ENCODE results near the gene RANBP9. TPM values are rescaled to one million over a fixed set of nuclear protein-coding genes. Genes with fewer than 3 reads are reported as not detected.

Gene RANBP9
- total and polyA plus RNA-seq, 2 of the 13 experiments (the other 11 are each of a cell fraction or from before 2014, with no cell fraction given) = 26.6 to 30.6 TPM

- TF ChIP-seq ZZZ3 (CRISPR knock-in tag; IDR thresholded peaks at IDR 0.05; ENCODE audit: borderline replicate concordance) = 0 out of 2 replicates have a peak, but pooled peaks have one; percentile 51
- TF ChIP-seq JUND (CRISPR knock-in tag; IDR thresholded peaks at IDR 0.05) = no peak; the same call in 1 of the 2 replicates
- TF ChIP-seq, protein P1, sequence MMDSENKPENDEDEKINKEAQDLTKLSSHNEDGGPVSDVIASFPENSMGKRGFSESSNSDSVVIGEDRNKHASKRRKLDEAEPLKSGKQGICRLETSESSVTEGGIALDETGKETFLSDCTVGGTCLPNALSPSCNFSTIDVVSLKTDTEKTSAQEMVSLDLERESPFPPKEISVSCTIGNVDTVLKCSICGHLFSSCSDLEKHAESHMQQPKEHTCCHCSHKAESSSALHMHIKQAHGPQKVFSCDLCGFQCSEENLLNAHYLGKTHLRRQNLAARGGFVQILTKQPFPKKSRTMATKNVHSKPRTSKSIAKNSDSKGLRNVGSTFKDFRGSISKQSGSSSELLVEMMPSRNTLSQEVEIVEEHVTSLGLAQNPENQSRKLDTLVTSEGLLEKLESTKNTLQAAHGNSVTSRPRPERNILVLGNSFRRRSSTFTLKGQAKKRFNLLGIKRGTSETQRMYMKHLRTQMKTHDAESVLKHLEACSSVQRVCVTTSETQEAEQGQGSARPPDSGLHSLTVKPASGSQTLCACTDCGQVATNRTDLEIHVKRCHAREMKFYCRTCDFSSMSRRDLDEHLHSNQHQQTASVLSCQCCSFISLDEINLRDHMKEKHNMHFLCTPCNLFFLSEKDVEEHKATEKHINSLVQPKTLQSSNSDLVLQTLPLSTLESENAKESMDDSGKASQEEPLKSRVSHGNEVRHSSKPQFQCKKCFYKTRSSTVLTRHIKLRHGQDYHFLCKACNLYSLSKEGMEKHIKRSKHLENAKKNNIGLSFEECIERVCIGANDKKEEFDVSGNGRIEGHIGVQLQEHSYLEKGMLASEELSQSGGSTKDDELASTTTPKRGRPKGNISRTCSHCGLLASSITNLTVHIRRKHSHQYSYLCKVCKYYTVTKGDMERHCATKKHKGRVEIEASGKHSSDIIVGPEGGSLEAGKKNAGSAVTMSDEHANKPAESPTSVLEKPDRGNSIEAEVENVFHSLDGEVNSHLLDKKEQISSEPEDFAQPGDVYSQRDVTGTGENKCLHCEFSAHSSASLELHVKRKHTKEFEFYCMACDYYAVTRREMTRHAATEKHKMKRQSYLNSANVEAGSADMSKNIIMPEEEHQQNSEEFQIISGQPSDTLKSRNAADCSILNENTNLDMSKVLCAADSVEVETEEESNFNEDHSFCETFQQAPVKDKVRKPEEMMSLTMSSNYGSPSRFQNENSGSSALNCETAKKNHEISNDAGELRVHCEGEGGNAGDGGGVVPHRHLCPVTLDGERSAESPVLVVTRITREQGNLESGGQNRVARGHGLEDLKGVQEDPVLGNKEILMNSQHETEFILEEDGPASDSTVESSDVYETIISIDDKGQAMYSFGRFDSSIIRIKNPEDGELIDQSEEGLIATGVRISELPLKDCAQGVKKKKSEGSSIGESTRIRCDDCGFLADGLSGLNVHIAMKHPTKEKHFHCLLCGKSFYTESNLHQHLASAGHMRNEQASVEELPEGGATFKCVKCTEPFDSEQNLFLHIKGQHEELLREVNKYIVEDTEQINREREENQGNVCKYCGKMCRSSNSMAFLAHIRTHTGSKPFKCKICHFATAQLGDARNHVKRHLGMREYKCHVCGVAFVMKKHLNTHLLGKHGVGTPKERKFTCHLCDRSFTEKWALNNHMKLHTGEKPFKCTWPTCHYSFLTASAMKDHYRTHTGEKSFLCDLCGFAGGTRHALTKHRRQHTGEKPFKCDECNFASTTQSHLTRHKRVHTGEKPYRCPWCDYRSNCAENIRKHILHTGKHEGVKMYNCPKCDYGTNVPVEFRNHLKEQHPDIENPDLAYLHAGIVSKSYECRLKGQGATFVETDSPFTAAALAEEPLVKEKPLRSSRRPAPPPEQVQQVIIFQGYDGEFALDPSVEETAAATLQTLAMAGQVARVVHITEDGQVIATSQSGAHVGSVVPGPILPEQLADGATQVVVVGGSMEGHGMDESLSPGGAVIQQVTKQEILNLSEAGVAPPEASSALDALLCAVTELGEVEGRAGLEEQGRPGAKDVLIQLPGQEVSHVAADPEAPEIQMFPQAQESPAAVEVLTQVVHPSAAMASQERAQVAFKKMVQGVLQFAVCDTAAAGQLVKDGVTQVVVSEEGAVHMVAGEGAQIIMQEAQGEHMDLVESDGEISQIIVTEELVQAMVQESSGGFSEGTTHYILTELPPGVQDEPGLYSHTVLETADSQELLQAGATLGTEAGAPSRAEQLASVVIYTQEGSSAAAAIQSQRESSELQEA (CRISPR knock-in tag; IDR thresholded peaks at IDR 0.05; ENCODE audit: not compliant biosample characterization) = peak; percentile 61
- peak; percentile 91 for TF ChIP-seq SAP130 (CRISPR knock-in tag; IDR thresholded peaks at IDR 0.05; ENCODE audit: low read depth)
- no peak; the same call in 1 of the 2 replicates for TF ChIP-seq RBAK (CRISPR knock-in tag; IDR thresholded peaks at IDR 0.05)
- TF ChIP-seq MEF2D (CRISPR knock-in tag; IDR thresholded peaks at IDR 0.05) = no peak; the same call in 1 of the 2 replicates
- peak; percentile 72; the same call in 1 of the 2 replicates for TF ChIP-seq CHD4 (IDR thresholded peaks at IDR 0.05; ENCODE audit: borderline replicate concordance, low read length)
- TF ChIP-seq, protein P2, sequence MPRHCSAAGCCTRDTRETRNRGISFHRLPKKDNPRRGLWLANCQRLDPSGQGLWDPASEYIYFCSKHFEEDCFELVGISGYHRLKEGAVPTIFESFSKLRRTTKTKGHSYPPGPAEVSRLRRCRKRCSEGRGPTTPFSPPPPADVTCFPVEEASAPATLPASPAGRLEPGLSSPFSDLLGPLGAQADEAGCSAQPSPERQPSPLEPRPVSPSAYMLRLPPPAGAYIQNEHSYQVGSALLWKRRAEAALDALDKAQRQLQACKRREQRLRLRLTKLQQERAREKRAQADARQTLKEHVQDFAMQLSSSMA (CRISPR knock-in tag; IDR thresholded peaks at IDR 0.05) = no peak; the same call in 1 of the 2 replicates
- TF ChIP-seq ZNF121 (CRISPR knock-in tag; IDR thresholded peaks at IDR 0.05) = peak; percentile 15; the same call in 1 of the 2 replicates
- no peak for TF ChIP-seq CREB1 (IDR thresholded peaks at IDR 0.05)
- TF ChIP-seq CREB1 (CRISPR knock-in tag; IDR thresholded peaks at IDR 0.05) = no peak
- peak; percentile 83; the same call in 1 of the 2 replicates for TF ChIP-seq FOXC1 (CRISPR knock-in tag; IDR thresholded peaks at IDR 0.05; ENCODE audit: borderline replicate concordance)
- peak; percentile 71; the same call in 1 of the 2 replicates for TF ChIP-seq ZNF232 (CRISPR knock-in tag; IDR thresholded peaks at IDR 0.05; ENCODE audit: borderline replicate concordance)
- TF ChIP-seq ZNF746 (CRISPR knock-in tag; IDR thresholded peaks at IDR 0.05) = peak; percentile 26; the same call in 1 of the 2 replicates
- TF ChIP-seq NCOA2 (CRISPR knock-in tag; IDR thresholded peaks at IDR 0.05) = peak; percentile 62
- peak; percentile 5; the same call in 1 of the 2 replicates for TF ChIP-seq ZBTB46 (CRISPR knock-in tag; IDR thresholded peaks at IDR 0.05; ENCODE audit: borderline replicate concordance)
- peak; percentile 78; the same call in 1 of the 2 replicates for TF ChIP-seq NR2F6 (IDR thresholded peaks at IDR 0.05)
- TF ChIP-seq NR2F6 (CRISPR knock-in tag; IDR thresholded peaks at IDR 0.05) = peak; percentile 83
- no peak; the same call in 1 of the 2 replicates for TF ChIP-seq MYNN (CRISPR knock-in tag; IDR thresholded peaks at IDR 0.05; ENCODE audit: low read depth)
Measured at GRCh38 chr6:13574571-13575376, 136.9 kb downstream of the RANBP9 start, which contains the start of gene SIRT5 (continued).
